ENCODE measurements around the gene MXRA5.
"Not testable (repeated sequence)": the region's sequence is repeated elsewhere in the genome, so short reads cannot be mapped to it uniquely, and the experiment has no call there.

Gene MXRA5

GRCh38 chrX:3280706-3281105, 65.7 kb downstream of the MXRA5 start:
- Mint-ChIP-seq H3K36me3 (no peaks in the 10 kb centered on the region), H3K4me1 (no peaks in the 10 kb centered on the region), H3K27me3 (no peaks in the 10 kb centered on the region), H3K4me3 (no peak overlapping the region), H3K27ac (no peak overlapping the region), H3K9me3 (peaks cover 3% of the 10 kb centered on the region)
- no peak for ATAC-seq

DNA sequence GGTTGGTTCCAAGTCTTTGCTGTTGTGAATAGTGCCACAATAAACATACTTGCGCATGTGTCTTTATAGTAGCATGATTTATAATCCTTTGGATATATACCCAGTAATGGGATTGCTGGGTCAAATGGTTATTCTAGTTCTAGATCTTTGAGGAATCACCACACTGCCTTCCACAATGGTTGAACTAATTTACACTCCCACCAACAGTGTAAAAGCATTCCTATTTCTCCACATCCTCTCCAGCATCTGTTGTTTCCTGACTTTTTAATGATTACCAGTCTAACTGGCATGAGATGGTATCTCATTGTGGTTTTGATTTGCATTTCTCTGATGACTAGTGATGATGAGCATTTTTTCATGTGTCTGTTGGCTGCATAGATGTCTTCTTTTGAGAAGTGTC, 72.8 kb downstream of the MXRA5 start:
- H3K27me3 Mint-ChIP-seq, H3K4me1 Mint-ChIP-seq, H3K9me3 Mint-ChIP-seq, ATAC-seq, H3K36me3 Mint-ChIP-seq, H3K27ac Mint-ChIP-seq, H3K4me3 Mint-ChIP-seq: not testable (repeated sequence)

DNA sequence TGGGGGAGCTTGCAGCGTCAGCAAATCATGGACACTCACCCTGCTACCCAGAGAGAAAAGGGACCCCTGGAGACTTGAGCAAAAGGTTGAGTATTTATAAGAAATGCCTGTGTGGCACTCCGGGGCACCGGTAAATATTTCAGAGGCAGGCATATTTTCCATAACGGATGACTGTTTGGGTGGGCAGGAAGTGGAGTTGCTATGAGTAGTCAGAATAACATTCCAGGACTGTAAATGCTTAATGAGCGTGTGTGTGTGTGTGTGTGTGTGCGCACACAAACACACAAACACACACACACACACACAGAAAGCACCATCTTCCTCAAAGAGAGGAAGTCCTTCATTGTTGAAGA, 74.6 kb downstream of the MXRA5 start:
- H3K4me1 Mint-ChIP-seq = no peaks in the 10 kb centered on the region
- no peaks in the 10 kb centered on the region for H3K36me3 Mint-ChIP-seq
- no peaks in the 10 kb centered on the region for H3K27me3 Mint-ChIP-seq
- ATAC-seq = no peak
- H3K27ac Mint-ChIP-seq = no peak overlapping the region
- H3K4me3 Mint-ChIP-seq = no peak overlapping the region
- peaks cover 3% of the 10 kb centered on the region for H3K9me3 Mint-ChIP-seq

GRCh38 chrX:3271183-3271833, 75.1 kb downstream of the MXRA5 start:
- H3K27me3 Mint-ChIP-seq = no peaks in the 10 kb centered on the region
- no peaks in the 10 kb centered on the region for H3K4me1 Mint-ChIP-seq
- peaks cover 3% of the 10 kb centered on the region for H3K9me3 Mint-ChIP-seq
- no peak overlapping the region for H3K4me3 Mint-ChIP-seq
- ATAC-seq = no peak
- no peaks in the 10 kb centered on the region for H3K36me3 Mint-ChIP-seq
- H3K27ac Mint-ChIP-seq = no peak overlapping the region

- H3K9me3 Mint-ChIP-seq = peaks cover 3% of the 10 kb centered on the region
- no peak overlapping the region for H3K27ac Mint-ChIP-seq
- no peaks in the 10 kb centered on the region for H3K27me3 Mint-ChIP-seq
- no peaks in the 10 kb centered on the region for H3K36me3 Mint-ChIP-seq
- no peaks in the 10 kb centered on the region for H3K4me1 Mint-ChIP-seq
- ATAC-seq = no peak
- no peak overlapping the region for H3K4me3 Mint-ChIP-seq
Observed at GRCh38 chrX:3268829-3269228, 77.6 kb downstream of the MXRA5 start.

GRCh38 chrX:3263681-3264126, 82.7 kb downstream of the MXRA5 start:
- Mint-ChIP-seq H3K9me3 (peaks cover 8% of the 10 kb centered on the region), H3K27me3 (no peaks in the 10 kb centered on the region), H3K36me3 (no peaks in the 10 kb centered on the region), H3K4me3 (no peak overlapping the region), H3K4me1 (no peaks in the 10 kb centered on the region), H3K27ac (no peak overlapping the region)
- ATAC-seq = no peak

DNA sequence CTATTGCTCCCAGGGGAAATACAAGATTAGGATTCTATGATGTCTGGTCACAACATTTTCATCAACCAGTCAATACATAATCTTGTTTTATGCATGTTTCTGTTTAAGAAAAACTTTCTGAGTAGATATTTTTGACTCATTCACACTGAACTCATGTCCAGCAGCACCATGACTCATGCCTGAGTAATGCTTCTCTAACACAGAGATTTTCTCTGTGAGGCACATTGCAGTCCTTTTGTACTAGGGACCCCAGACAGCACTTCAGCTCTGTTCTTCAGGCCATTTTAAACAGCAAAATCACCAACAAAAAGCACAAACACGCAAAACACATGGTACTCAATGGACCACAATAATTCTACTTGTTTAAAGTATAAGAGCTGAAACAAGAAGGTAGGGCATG, 83.6 kb downstream of the MXRA5 start:
- H3K36me3 Mint-ChIP-seq = no peaks in the 10 kb centered on the region
- H3K4me1 Mint-ChIP-seq = no peaks in the 10 kb centered on the region
- no peak overlapping the region for H3K4me3 Mint-ChIP-seq
- H3K27me3 Mint-ChIP-seq = no peaks in the 10 kb centered on the region
- H3K27ac Mint-ChIP-seq = no peak overlapping the region
- ATAC-seq = no peak
- peaks cover 8% of the 10 kb centered on the region for H3K9me3 Mint-ChIP-seq

Data from stimulated activated memory B cell treated with anti-CD40 and anti-IgM and Interleukin-4, amounts not matched to agents 10 μg/mL and 1 μg/mL and 100 μg/mL, for 72 hours (primary cell).